ENCODE data around the gene EXOSC2.

GRCh38 chr9:130659699-130660248 lies 33.8 kb upstream of the EXOSC2 start:
- no peak for TF ChIP-seq YY1 (IDR thresholded peaks at IDR 0.05; ENCODE audit: low read depth)
- no peak for TF ChIP-seq RAD21 (IDR thresholded peaks at IDR 0.05; ENCODE audit: low read depth)
- no peak for TF ChIP-seq MAX (IDR thresholded peaks at IDR 0.05)
- TF ChIP-seq NFIC (IDR thresholded peaks at IDR 0.05) = no peak

All from Ishikawa (cell line).